ENCODE data around the gene SNX5. TPM values are rescaled to one million over a fixed set of nuclear protein-coding genes. Genes with fewer than 3 reads are reported as not detected.

SNX5 gene
- total and polyA plus RNA-seq, 2 of the 13 experiments (the other 11 are each of a cell fraction or from before 2014, with no cell fraction given): 664 to 1,040 TPM

DNA sequence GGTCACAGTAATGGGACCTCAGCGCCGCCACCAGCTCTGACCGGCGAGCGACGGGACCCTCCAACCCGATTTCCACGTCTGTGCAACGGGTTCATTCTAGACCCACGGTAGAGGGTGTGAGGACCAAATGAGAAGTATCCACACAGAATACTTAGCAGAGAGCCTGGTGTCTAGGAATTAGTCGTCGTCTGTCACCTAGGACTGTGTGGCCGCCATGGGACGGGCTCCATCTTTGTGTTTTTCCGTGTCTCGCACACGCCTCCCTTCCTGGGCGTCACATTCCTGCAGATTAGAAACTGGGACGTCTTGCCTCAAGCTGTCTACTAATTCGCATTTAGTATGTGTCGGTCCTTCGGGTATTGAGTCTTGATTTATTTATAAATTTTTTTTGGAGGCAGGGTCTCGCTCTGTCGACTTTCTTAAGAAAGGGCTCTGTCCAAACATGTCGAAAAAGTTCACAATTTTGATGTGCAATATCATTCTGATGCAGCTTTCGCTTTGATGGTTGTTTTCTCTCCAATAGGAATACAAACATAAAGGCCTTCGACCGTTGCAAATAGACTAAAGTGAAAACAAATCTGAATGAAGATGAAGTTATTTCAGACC lies 787 bp upstream of the SNX5 start (continued):
- no peak for TF ChIP-seq ZNF468 (CRISPR knock-in tag; IDR thresholded peaks at IDR 0.05)
- TF ChIP-seq, protein P1, sequence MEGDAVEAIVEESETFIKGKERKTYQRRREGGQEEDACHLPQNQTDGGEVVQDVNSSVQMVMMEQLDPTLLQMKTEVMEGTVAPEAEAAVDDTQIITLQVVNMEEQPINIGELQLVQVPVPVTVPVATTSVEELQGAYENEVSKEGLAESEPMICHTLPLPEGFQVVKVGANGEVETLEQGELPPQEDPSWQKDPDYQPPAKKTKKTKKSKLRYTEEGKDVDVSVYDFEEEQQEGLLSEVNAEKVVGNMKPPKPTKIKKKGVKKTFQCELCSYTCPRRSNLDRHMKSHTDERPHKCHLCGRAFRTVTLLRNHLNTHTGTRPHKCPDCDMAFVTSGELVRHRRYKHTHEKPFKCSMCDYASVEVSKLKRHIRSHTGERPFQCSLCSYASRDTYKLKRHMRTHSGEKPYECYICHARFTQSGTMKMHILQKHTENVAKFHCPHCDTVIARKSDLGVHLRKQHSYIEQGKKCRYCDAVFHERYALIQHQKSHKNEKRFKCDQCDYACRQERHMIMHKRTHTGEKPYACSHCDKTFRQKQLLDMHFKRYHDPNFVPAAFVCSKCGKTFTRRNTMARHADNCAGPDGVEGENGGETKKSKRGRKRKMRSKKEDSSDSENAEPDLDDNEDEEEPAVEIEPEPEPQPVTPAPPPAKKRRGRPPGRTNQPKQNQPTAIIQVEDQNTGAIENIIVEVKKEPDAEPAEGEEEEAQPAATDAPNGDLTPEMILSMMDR (CRISPR knock-in tag; IDR thresholded peaks at IDR 0.05): no peak
- TF ChIP-seq ZSCAN12 (CRISPR knock-in tag; IDR thresholded peaks at IDR 0.05): no peak
- TF ChIP-seq PAWR (CRISPR knock-in tag; IDR thresholded peaks at IDR 0.05; ENCODE audit: borderline replicate concordance): no peak
- TF ChIP-seq ZFP36L2 (CRISPR knock-in tag; IDR thresholded peaks at IDR 0.05): 0 out of 2 replicates have a peak, but pooled peaks have one; percentile 65
- no peak for TF ChIP-seq ZNF674 (CRISPR knock-in tag; IDR thresholded peaks at IDR 0.05; ENCODE audit: low read depth)
- TF ChIP-seq ARID2 (CRISPR knock-in tag; IDR thresholded peaks at IDR 0.05; ENCODE audit: borderline replicate concordance): peak; percentile 10; the same call in 1 of the 2 replicates
- TF ChIP-seq BRD4 (CRISPR knock-in tag; IDR thresholded peaks at IDR 0.05): peak; percentile 96
- TF ChIP-seq SATB2 (CRISPR knock-in tag; IDR thresholded peaks at IDR 0.05): 0 out of 2 replicates have a peak, but pooled peaks have one; percentile 5
- no peak for TF ChIP-seq CBX5 (CRISPR knock-in tag; IDR thresholded peaks at IDR 0.05; ENCODE audit: borderline replicate concordance)
- peak; percentile 92; the same call in 1 of the 2 replicates for TF ChIP-seq ZNF816 (CRISPR knock-in tag; IDR thresholded peaks at IDR 0.05; ENCODE audit: borderline replicate concordance)
- no peak for TF ChIP-seq GTF2F1 (IDR thresholded peaks at IDR 0.05; ENCODE audit: low read length)
- TF ChIP-seq, protein P2, sequence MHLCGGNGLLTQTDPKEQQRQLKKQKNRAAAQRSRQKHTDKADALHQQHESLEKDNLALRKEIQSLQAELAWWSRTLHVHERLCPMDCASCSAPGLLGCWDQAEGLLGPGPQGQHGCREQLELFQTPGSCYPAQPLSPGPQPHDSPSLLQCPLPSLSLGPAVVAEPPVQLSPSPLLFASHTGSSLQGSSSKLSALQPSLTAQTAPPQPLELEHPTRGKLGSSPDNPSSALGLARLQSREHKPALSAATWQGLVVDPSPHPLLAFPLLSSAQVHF (CRISPR knock-in tag; IDR thresholded peaks at IDR 0.05): no peak
- TF ChIP-seq ATAD3A (CRISPR knock-in tag; IDR thresholded peaks at IDR 0.05): 0 out of 2 replicates have a peak, but pooled peaks have one; percentile 71
- TF ChIP-seq ZNF777 (CRISPR knock-in tag; IDR thresholded peaks at IDR 0.05): no peak
- no peak for TF ChIP-seq ZEB1 (IDR thresholded peaks at IDR 0.05; ENCODE audit: insufficient replicate concordance, low read depth)
- no peak for TF ChIP-seq ZNF839 (CRISPR knock-in tag; IDR thresholded peaks at IDR 0.05; ENCODE audit: borderline replicate concordance)
- TF ChIP-seq GATA4 (IDR thresholded peaks at IDR 0.05; ENCODE audit: borderline replicate concordance, low read depth): no peak; the same call in 1 of the 2 replicates
- no peak for TF ChIP-seq HDAC2 (CRISPR knock-in tag; IDR thresholded peaks at IDR 0.05)
- TF ChIP-seq, protein P3, sequence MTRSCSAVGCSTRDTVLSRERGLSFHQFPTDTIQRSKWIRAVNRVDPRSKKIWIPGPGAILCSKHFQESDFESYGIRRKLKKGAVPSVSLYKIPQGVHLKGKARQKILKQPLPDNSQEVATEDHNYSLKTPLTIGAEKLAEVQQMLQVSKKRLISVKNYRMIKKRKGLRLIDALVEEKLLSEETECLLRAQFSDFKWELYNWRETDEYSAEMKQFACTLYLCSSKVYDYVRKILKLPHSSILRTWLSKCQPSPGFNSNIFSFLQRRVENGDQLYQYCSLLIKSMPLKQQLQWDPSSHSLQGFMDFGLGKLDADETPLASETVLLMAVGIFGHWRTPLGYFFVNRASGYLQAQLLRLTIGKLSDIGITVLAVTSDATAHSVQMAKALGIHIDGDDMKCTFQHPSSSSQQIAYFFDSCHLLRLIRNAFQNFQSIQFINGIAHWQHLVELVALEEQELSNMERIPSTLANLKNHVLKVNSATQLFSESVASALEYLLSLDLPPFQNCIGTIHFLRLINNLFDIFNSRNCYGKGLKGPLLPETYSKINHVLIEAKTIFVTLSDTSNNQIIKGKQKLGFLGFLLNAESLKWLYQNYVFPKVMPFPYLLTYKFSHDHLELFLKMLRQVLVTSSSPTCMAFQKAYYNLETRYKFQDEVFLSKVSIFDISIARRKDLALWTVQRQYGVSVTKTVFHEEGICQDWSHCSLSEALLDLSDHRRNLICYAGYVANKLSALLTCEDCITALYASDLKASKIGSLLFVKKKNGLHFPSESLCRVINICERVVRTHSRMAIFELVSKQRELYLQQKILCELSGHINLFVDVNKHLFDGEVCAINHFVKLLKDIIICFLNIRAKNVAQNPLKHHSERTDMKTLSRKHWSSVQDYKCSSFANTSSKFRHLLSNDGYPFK (CRISPR knock-in tag; IDR thresholded peaks at IDR 0.05; ENCODE audit: borderline replicate concordance): no peak
- 0 out of 2 replicates have a peak, but pooled peaks have one; percentile 16 for TF ChIP-seq ZBTB7B (CRISPR knock-in tag; IDR thresholded peaks at IDR 0.05)
- TF ChIP-seq ZNF546 (CRISPR knock-in tag; conservative IDR thresholded peaks at IDR 0.05): peak; percentile 1; the same call in 1 of the 2 replicates
- peak; percentile 63 for TF ChIP-seq ZNF30 (CRISPR knock-in tag; IDR thresholded peaks at IDR 0.05)
- TF ChIP-seq TBX3 (IDR thresholded peaks at IDR 0.05; ENCODE audit: borderline replicate concordance): 0 out of 2 replicates have a peak, but pooled peaks have one; percentile 4
